GM23248 (cell line): ENCODE measurements around the gene PPP2R5B. TPM values are rescaled to one million over a fixed set of nuclear protein-coding genes. Genes with fewer than 3 reads are reported as not detected.

Experiments
- DNase-seq: peaks from one replicate; pipeline ENCODE4 v3.0.0-alpha.2; 2015
- H2AFZ ChIP-seq: fragments of 200-600 bp; sonication (generic); 2 replicates; pipeline ENCODE4 v1.6.1; 2016; ENCODE audit warnings: antibody characterized with exemption
- H3F3A ChIP-seq: fragments of 200-600 bp; sonication (generic); 2 replicates; pipeline ENCODE4 v1.6.1; 2016; ENCODE audit warnings: mild to moderate bottlenecking, antibody characterized with exemption, mixed run types; ENCODE audit not compliant: insufficient read depth
- H3K27ac ChIP-seq: fragments of 200-600 bp; sonication (generic); 2 replicates; pipeline ENCODE4 v1.5.1; 2016; ENCODE audit warnings: mild to moderate bottlenecking
- H3K27me3 ChIP-seq: fragments of 200-600 bp; sonication (generic); replicated peaks from 2 replicates; pipeline ENCODE4 v1.6.1; 2016; ENCODE audit warnings: mild to moderate bottlenecking; ENCODE audit not compliant: insufficient read depth
- H3K36me3 ChIP-seq: fragments of 200-600 bp; sonication (generic); 2 replicates; pipeline ENCODE4 v1.6.1; 2016; ENCODE audit warnings: low read depth, mild to moderate bottlenecking
- H3K4me1 ChIP-seq: fragments of 200-600 bp; sonication (generic); 2 replicates; pipeline ENCODE4 v1.6.1; 2016; ENCODE audit warnings: mild to moderate bottlenecking; ENCODE audit not compliant: insufficient read depth
- H3K4me2 ChIP-seq: fragments of 200-600 bp; sonication (generic); one replicate; pipeline ENCODE4 v1.6.1; 2016; ENCODE audit warnings: mild to moderate bottlenecking; ENCODE audit not compliant: unreplicated experiment
- H3K4me3 ChIP-seq: fragments of 200-600 bp; sonication (generic); 2 replicates; pipeline ENCODE4 v1.5.1; 2016; ENCODE audit warnings: mild to moderate bottlenecking
- H3K79me2 ChIP-seq: fragments of 200-600 bp; sonication (generic); 2 replicates; pipeline ENCODE4 v1.6.1; 2016; ENCODE audit warnings: mild to moderate bottlenecking; ENCODE audit not compliant: insufficient read depth
- H3K9ac ChIP-seq: fragments of 200-600 bp; sonication (generic); 2 replicates; pipeline ENCODE4 v1.6.1; 2016; ENCODE audit warnings: mild to moderate bottlenecking
- H3K9me2 ChIP-seq: fragments of 200-600 bp; sonication (generic); 2 replicates; pipeline ENCODE4 v1.6.1; 2016; ENCODE audit warnings: mixed run types, mild to moderate bottlenecking, moderate library complexity; ENCODE audit not compliant: insufficient read depth
- H3K9me3 ChIP-seq: fragments of 200-600 bp; sonication (generic); one replicate; pipeline ENCODE4 v1.6.1; 2017; ENCODE audit warnings: low read depth
- H4K20me1 ChIP-seq: fragments of 200-600 bp; sonication (generic); 2 replicates; pipeline ENCODE4 v1.6.0; 2016; ENCODE audit not compliant: insufficient read depth
- EZH2 ChIP-seq: fragments of 200-600 bp; sonication (generic); IDR thresholded peaks from 2 replicates; pipeline ENCODE4 v1.6.1; 2018; ENCODE audit warnings: antibody characterized with exemption, mild to moderate bottlenecking; ENCODE audit not compliant: insufficient read depth, poor library complexity, severe bottlenecking
- EZH2phosphoT487 ChIP-seq: fragments of 200-600 bp; sonication (generic); IDR thresholded peaks from 2 replicates; pipeline ENCODE4 v1.6.1; 2018; ENCODE audit warnings: antibody characterized with exemption, moderate library complexity, mild to moderate bottlenecking, low read depth; ENCODE audit not compliant: insufficient read depth
- WGBS, 2 experiments: methylation state at CpG; one replicate each; pipeline ENCODE4 v1.1.6; 2015 to 2017; ENCODE audit warnings: low lambda C conversion rate in 2 of 2, low coverage in 1 of 2; ENCODE audit errors: missing lambda C conversion rate in 2 of 2; 5-methylcytosine and 5-hydroxymethylcytosine counted together
- in situ Hi-C: fragments of 300-500 bp; cut with MboI; formaldehyde crosslinking; loops from 2 replicates; pipeline ENCODE4 v1.15.0; 2020
- polyA plus RNA-seq: library from polyadenylated mRNA; unstranded; fragments of >200 nt; fragmentation: Nextera tagmentation; extraction: Ambion mirVana; gene quantifications from 2 replicates; pipeline ENCODE4 v1.2.1, GENCODE V29; 2016
- total RNA-seq: library from RNA; depleted of rRNA; stranded (reverse); fragments of >200 nt; shearing (Covaris generic); gene quantifications from 2 replicates; pipeline ENCODE4 v1.2.3, GENCODE V29; 2014

PPP2R5B gene
- total and polyA plus RNA-seq, 2 experiments from 2014 or later = 16.4 to 27.3 TPM

GRCh38 chr11:64933213-64933934, 8.9 kb downstream of the PPP2R5B start:
- H3K36me3 ChIP-seq = peaks cover 24% of the 10 kb centered on the region
- in situ Hi-C loops = no loop called here
- no peaks in the 10 kb centered on the region for H3K4me1 ChIP-seq
- H4K20me1 ChIP-seq = no peaks in the 10 kb centered on the region
- H3K4me3 ChIP-seq = no peak overlapping the region
- H3K9me2 ChIP-seq = no peaks in the 10 kb centered on the region
- H3K27ac ChIP-seq = no peak overlapping the region
- no peak for TF ChIP-seq EZH2
- DNase-seq = no peak
- H2AFZ ChIP-seq = no peak overlapping the region
- no peaks in the 10 kb centered on the region for H3K9me3 ChIP-seq
- H3K4me2 ChIP-seq = no peak overlapping the region
- no peaks in the 10 kb centered on the region for H3K27me3 ChIP-seq
- H3F3A ChIP-seq = no peaks in the 10 kb centered on the region
- no peaks in the 10 kb centered on the region for H3K79me2 ChIP-seq
- WGBS, 2 experiments = 76 to 80% methylated on average over 12 of the region's 12 CpGs
- H3K9ac ChIP-seq = no peak overlapping the region

- no peak overlapping the region for H3K4me3 ChIP-seq
- no peaks in the 10 kb centered on the region for H3K27me3 ChIP-seq
- peaks cover 21% of the 10 kb centered on the region for H3K36me3 ChIP-seq
- no peak for TF ChIP-seq EZH2
- no peak for TF ChIP-seq EZH2phosphoT487
- no peaks in the 10 kb centered on the region for H3K4me1 ChIP-seq
- no peak for DNase-seq
- no peak overlapping the region for H2AFZ ChIP-seq
- H3K9me3 ChIP-seq = no peaks in the 10 kb centered on the region
- H3K9ac ChIP-seq = no peak overlapping the region
- H4K20me1 ChIP-seq = no peaks in the 10 kb centered on the region
- in situ Hi-C loops = no loop called here
- H3F3A ChIP-seq = no peaks in the 10 kb centered on the region
- no peaks in the 10 kb centered on the region for H3K79me2 ChIP-seq
- H3K9me2 ChIP-seq = no peaks in the 10 kb centered on the region
- H3K4me2 ChIP-seq = no peak overlapping the region
- 94 to 96% methylated on average over 10 of the region's 10 CpGs for WGBS, 2 experiments
- H3K27ac ChIP-seq = no peak overlapping the region
These were observed 9.6 kb downstream of the PPP2R5B start for GRCh38 chr11:64933935-64934681.

- Histone ChIP-seq H3K27ac (no peak overlapping the region), H3K4me3 (no peak overlapping the region), H3K79me2 (no peaks in the 10 kb centered on the region), H2AFZ (no peak overlapping the region), H3K9ac (no peak overlapping the region), H3K4me1 (no peaks in the 10 kb centered on the region), H3K27me3 (no peaks in the 10 kb centered on the region), H3K9me3 (no peaks in the 10 kb centered on the region), H3K36me3 (peaks cover 19% of the 10 kb centered on the region; the same call in 1 of the 2 replicates), H3F3A (no peaks in the 10 kb centered on the region), H4K20me1 (no peaks in the 10 kb centered on the region), H3K9me2 (no peaks in the 10 kb centered on the region), H3K4me2 (no peak overlapping the region)
- DNase-seq = no peak
- 79 to 82% methylated on average over 22 to 27 of the region's 27 CpGs for WGBS, 2 experiments
- in situ Hi-C loops = no loop called here
- TF ChIP-seq EZH2 (no peak), EZH2phosphoT487 (no peak)
These were observed 10.3 kb downstream of the PPP2R5B start for GRCh38 chr11:64934682-64935358.

GRCh38 chr11:64935359-64936081, 11.0 kb downstream of the PPP2R5B start, which contains the start of gene GPHA2:
TSS of gene GPHA2 (minus strand) at chr11:64935893. CDS start at chr11:64935460, 433 bp downstream.
- H3K9ac ChIP-seq = no peak within 1 kb of the TSS
- no peaks in the 10 kb centered on the region for H3F3A ChIP-seq
- no peaks in the 10 kb centered on the region for H3K9me2 ChIP-seq
- TF ChIP-seq EZH2phosphoT487 (no peak), EZH2 (no peak)
- H3K4me2 ChIP-seq = no peak within 1 kb of the TSS
- peak; percentile 20 for DNase-seq
- no peaks in the 10 kb centered on the region for H3K4me1 ChIP-seq
- in situ Hi-C loops = no loop called here
- H2AFZ ChIP-seq = no peak within 1 kb of the TSS
- H3K27ac ChIP-seq = no peak within 1 kb of the TSS
- H3K27me3 ChIP-seq = no peaks in the 10 kb centered on the region
- H3K36me3 ChIP-seq = peaks cover 16% of the 10 kb centered on the region; the same call in 1 of the 2 replicates
- 62 to 63% methylated on average over 14 of the region's 14 CpGs for WGBS, 2 experiments
- H4K20me1 ChIP-seq = no peaks in the 10 kb centered on the region
- no peaks in the 10 kb centered on the region for H3K9me3 ChIP-seq
- no peak within 1 kb of the TSS for H3K4me3 ChIP-seq
- H3K79me2 ChIP-seq = no peaks in the 10 kb centered on the region
